HepG2 (cell line): ENCODE data around the gene VPS54. TPM values are rescaled to one million over a fixed set of nuclear protein-coding genes. Genes with fewer than 3 reads are reported as not detected.

ENCODE experiments used
- ATAC-seq: fragments of 200-7000 bp; cut with Tn5 transposase; 3 replicates; pipeline ENCODE4 v1.9.1; 2020; ENCODE audit warnings: mild to moderate bottlenecking, moderate library complexity
- BruUV-seq: library from RNA; stranded (reverse); fragments of 400-500 nt; replicated peaks from 2 replicates; lab custom pipeline; 2021; lab: Mats Ljungman, UMichigan
- CTCF ChIA-PET: fragments of 300-600 bp; formaldehyde crosslinking; extraction: SDS; loops from one replicate; lab custom pipeline; 2021; ENCODE audit warnings: low total read pairs, inconsistent platforms, low intra/inter-chr PET ratio; lab: Yijun Ruan, JAX
- POLR2A ChIA-PET: fragments of 350-600 bp; sonication (Branson Sonifier 250); formaldehyde crosslinking; loops from one replicate; lab custom pipeline; 2020; ENCODE audit warnings: antibody characterized with exemption, inconsistent platforms; lab: Yijun Ruan, JAX
- DNase-seq: peaks from one replicate; pipeline ENCODE4 v3.0.0-alpha.2; 2015; ENCODE audit warnings: low spot score
- FAIRE-seq: peaks from 3 replicates; lab custom pipeline; 2011; peaks lifted over from hg19 to GRCh38; lab: Jason Lieb, UNC
- H2AFZ ChIP-seq: one replicate; pipeline ENCODE4 v1.6.1; 2011; ENCODE audit warnings: low read length, inconsistent platforms
- H3K27ac ChIP-seq: fragments of 300-600 bp; 3 replicates; pipeline ENCODE4 v1.8.0; 2011; ENCODE audit warnings: mixed run types, mild to moderate bottlenecking, mixed read lengths, low read length, inconsistent platforms; ENCODE audit not compliant: insufficient read depth; ENCODE audit errors: extremely low read length
- H3K27me3 ChIP-seq, 2 experiments: fragments of 200-600 bp in 1 of 2; 2 replicates in 1 of 2; 3 replicates in 1 of 2; pipeline versions ENCODE4 v1.6.0 to v1.8.0; 2011; ENCODE audit warnings: low read length in 2 of 2, mild to moderate bottlenecking in 2 of 2, moderate library complexity in 2 of 2, inconsistent platforms in 1 of 2; ENCODE audit not compliant: insufficient read depth in 2 of 2, control insufficient read depth in 1 of 2
- H3K36me3 ChIP-seq, 2 experiments: fragments of 200-600 bp in 1 of 2; replicated peaks in 1 of 2; 2 replicates in 1 of 2; 3 replicates in 1 of 2; pipeline versions ENCODE4 v1.5.1 to v1.8.0; 2011; ENCODE audit warnings: low read length in 2 of 2, inconsistent platforms in 1 of 2; ENCODE audit not compliant: insufficient read depth in 2 of 2, control insufficient read depth in 1 of 2
- H3K4me1 ChIP-seq: 2 replicates; pipeline ENCODE4 v1.5.1; 2012; ENCODE audit warnings: low read length, inconsistent platforms; ENCODE audit not compliant: insufficient read depth
- H3K4me2 ChIP-seq: 2 replicates; pipeline ENCODE4 v1.6.0; 2011; ENCODE audit warnings: low read depth, low read length, inconsistent platforms
- H3K4me3 ChIP-seq, 3 experiments: fragments of 200-600 bp in 1 of 3; sonication (generic), shearing (Covaris generic) in 1 of 3; replicated peaks in 1 of 3; 2 replicates each; pipeline ENCODE4 v1.5.1; 2011 to 2016; ENCODE audit warnings: low read length in 3 of 3, inconsistent platforms in 2 of 3, low read depth in 2 of 3, mild to moderate bottlenecking in 2 of 3, control low read depth in 1 of 3, mixed read lengths in 1 of 3; ENCODE audit not compliant: insufficient read depth in 1 of 3
- H3K79me2 ChIP-seq: one replicate; pipeline ENCODE4 v1.6.1; 2011; ENCODE audit warnings: low read length, inconsistent platforms; ENCODE audit not compliant: insufficient read depth
- H3K9ac ChIP-seq: 2 replicates; pipeline ENCODE4 v1.6.0; 2011; ENCODE audit warnings: mild to moderate bottlenecking, low read depth, low read length, inconsistent platforms; ENCODE audit not compliant: insufficient read depth
- H3K9me3 ChIP-seq: 2 replicates; pipeline ENCODE4 v1.5.1; 2012; ENCODE audit warnings: mild to moderate bottlenecking, low read length
- H4K20me1 ChIP-seq: 2 replicates; pipeline ENCODE4 v1.6.0; 2011; ENCODE audit warnings: inconsistent platforms, mild to moderate bottlenecking, low read length, moderate library complexity; ENCODE audit not compliant: insufficient read depth
- GABPA ChIP-seq, 2 experiments: IDR thresholded peaks; 2 replicates each; pipeline ENCODE4 v1.6.1; 2011 to 2016; ENCODE audit warnings: low read depth in 2 of 2, low read length in 1 of 2, missing biosample characterization in 1 of 2, missing genetic modification characterization in 1 of 2
- HNF4A ChIP-seq: sonication (generic); formaldehyde crosslinking; IDR thresholded peaks from 2 replicates; pipeline ENCODE4 v1.4.0; 2020; ENCODE audit warnings: missing genetic modification reagents
- LCORL ChIP-seq, 2 experiments: fragments of 450-650 bp in 1 of 2; sonication (generic) in 1 of 2; formaldehyde crosslinking in 1 of 2; IDR thresholded peaks; 2 replicates each; pipeline versions ENCODE4 v1.5.0 to v1.6.1; 2017 to 2020; ENCODE audit warnings: antibody characterized with exemption in 1 of 2, missing genetic modification reagents in 1 of 2
- RAD21 ChIP-seq: fragments of 450-650 bp; formaldehyde crosslinking; IDR thresholded peaks from 2 replicates; pipeline ENCODE4 v1.5.0; 2020; ENCODE audit warnings: mild to moderate bottlenecking
- SALL1 ChIP-seq: sonication (generic); formaldehyde crosslinking; IDR thresholded peaks from 2 replicates; pipeline ENCODE4 v1.8.0; 2022; ENCODE audit warnings: mild to moderate bottlenecking, missing genetic modification reagents
- SOX13 ChIP-seq, 3 experiments: fragments of 450-650 bp in 1 of 3; sonication (generic) in 1 of 3; formaldehyde crosslinking in 1 of 3; IDR thresholded peaks in 2 of 3; conservative IDR thresholded peaks in 1 of 3; 2 replicates each; pipeline versions ENCODE4 v1.5.0 to v1.6.1; 2016 to 2020; ENCODE audit warnings: antibody characterized with exemption in 1 of 3, mild to moderate bottlenecking in 1 of 3, missing compliant biosample characterization in 1 of 3, missing genetic modification reagents in 1 of 3, moderate library complexity in 1 of 3
- ZKSCAN5 ChIP-seq: sonication (generic); formaldehyde crosslinking; IDR thresholded peaks from 2 replicates; pipeline ENCODE4 v1.5.1; 2020; ENCODE audit warnings: mild to moderate bottlenecking, missing genetic modification reagents
- ZNF274 ChIP-seq: sonication (generic); formaldehyde crosslinking; IDR thresholded peaks from 2 replicates; pipeline ENCODE4 v1.5.1; 2020; ENCODE audit warnings: mild to moderate bottlenecking, missing genetic modification reagents
- ZNF572 ChIP-seq: sonication (generic); formaldehyde crosslinking; IDR thresholded peaks from 2 replicates; pipeline ENCODE4 v1.5.1; 2020; ENCODE audit warnings: mild to moderate bottlenecking, missing genetic modification reagents
- ZNF891 ChIP-seq: sonication (generic); formaldehyde crosslinking; IDR thresholded peaks from 2 replicates; pipeline ENCODE4 v1.5.0; 2020; ENCODE audit warnings: mild to moderate bottlenecking, missing genetic modification reagents
- ZSCAN9 ChIP-seq: IDR thresholded peaks from 2 replicates; pipeline ENCODE4 v1.6.1; 2016; ENCODE audit warnings: borderline replicate concordance
- WGBS: methylation state at CpG from one replicate; pipeline ENCODE4 v1.1.6; 2017; ENCODE audit warnings: low lambda C conversion rate; 5-methylcytosine and 5-hydroxymethylcytosine counted together
- in situ Hi-C: cut with HindIII; loops from 2 replicates; pipeline ENCODE4 v1.10.0; 2017; ENCODE audit warnings: low pct_unique_long_range_greater_than_20kb; ENCODE audit not compliant: extremely low pct_ligation_motif_present
- intact Hi-C: fragments of 100-400 bp; cut with micrococcal nuclease; formaldehyde crosslinking; loops from one replicate; pipeline ENCODE4 v1.10.0; 2022; ENCODE audit not compliant: unreplicated experiment
- polyA plus RNA-seq, 8 experiments: library from polyadenylated mRNA; depleted of rRNA in 3 of 8; stranded (reverse) in 7 of 8; unstranded in 1 of 8; fragments of >200 nt; fragmentation: Illumina TruSeq in 4 of 8; extraction: Trizol in 4 of 8; gene quantifications; 2 replicates each; pipeline versions ENCODE4 v1.2.1 to v1.2.3, GENCODE V29; 2011 to 2016; ENCODE audit warnings: low read depth in 4 of 8, missing spikeins in 1 of 8, mixed read lengths in 1 of 8; ENCODE audit not compliant: insufficient read depth in 1 of 8
- total RNA-seq, 5 experiments: library from RNA; depleted of rRNA; stranded (reverse); fragments of >200 nt; fragmentation: Illumina TruSeq; extraction: Trizol; gene quantifications; 2 replicates each; pipeline ENCODE4 v1.2.3, GENCODE V29; 2016; ENCODE audit warnings: low read depth in 1 of 5
- TF ChIP-seq, protein P1 (sequence below): sonication (generic); formaldehyde crosslinking; IDR thresholded peaks from 2 replicates; pipeline ENCODE4 v1.5.0; 2020; ENCODE audit warnings: mild to moderate bottlenecking, missing genetic modification reagents, borderline replicate concordance

The VPS54 gene
- total and polyA plus RNA-seq, 2 of the 13 experiments (the other 11 are each of a cell fraction or from before 2014, with no cell fraction given): 64.7 to 77.5 TPM

DNA sequence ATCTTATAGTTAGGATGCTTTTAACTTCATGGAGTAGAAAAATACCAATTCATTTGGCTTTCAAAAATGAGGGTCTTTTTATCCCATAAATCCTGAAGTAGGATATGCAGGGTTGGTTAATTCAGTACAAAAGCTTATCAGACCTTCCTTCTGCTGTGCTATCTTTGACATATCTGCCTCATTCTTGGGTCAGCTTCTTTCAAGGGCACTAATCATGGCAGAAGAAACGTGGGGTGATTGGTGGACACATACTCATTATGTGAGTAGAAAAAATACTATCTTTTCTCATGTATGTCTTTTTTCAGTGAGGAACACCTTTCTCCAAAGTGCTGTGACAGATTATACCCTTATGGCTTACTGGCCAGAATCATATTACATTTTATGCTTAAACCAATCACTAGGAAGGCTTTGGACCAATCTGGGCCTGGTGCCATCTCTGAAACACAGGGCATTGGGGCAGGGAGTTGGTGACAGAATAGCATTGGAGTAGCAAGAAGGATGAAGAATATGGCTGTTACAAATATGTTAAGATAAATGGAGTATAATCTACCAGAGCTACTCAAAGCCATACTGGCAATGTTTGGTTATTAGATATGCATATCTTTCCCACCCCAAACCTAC lies 167.4 kb downstream of the VPS54 start:
- CTCF ChIA-PET: no interaction called here
- BruUV-seq: no TSS peak
- H3K4me1 ChIP-seq: peaks cover 62% of the 10 kb centered on the region
- no peak overlapping the region for H2AFZ ChIP-seq
- no peak overlapping the region for H3K27ac ChIP-seq
- intact Hi-C loops (no loop called here), in situ Hi-C loops (loop anchor here (5.0 kb wide), 1 partner anchor 154 kb away; no protein-coding TSS in a partner anchor)
- TF ChIP-seq SOX13 (IDR thresholded peaks at IDR 0.05) (no peak), SOX13 (CRISPR knock-in tag; conservative IDR thresholded peaks at IDR 0.05 in 1 of 2, IDR thresholded peaks at IDR 0.05 in 1 of 2) (no peak), ZNF891 (CRISPR knock-in tag) (no peak), RAD21 (no peak), GABPA (IDR thresholded peaks at IDR 0.05; ENCODE audit: low read depth, low read length) (no peak), GABPA (CRISPR knock-in tag; IDR thresholded peaks at IDR 0.05; ENCODE audit: low read depth) (no peak), HNF4A (CRISPR knock-in tag) (no peak), ZNF274 (CRISPR knock-in tag) (no peak), SALL1 (CRISPR knock-in tag) (no peak), LCORL (IDR thresholded peaks at IDR 0.05) (no peak), LCORL (CRISPR knock-in tag; IDR thresholded peaks at IDR 0.05) (no peak), ZKSCAN5 (CRISPR knock-in tag) (no peak), ZNF572 (CRISPR knock-in tag) (no peak), ZSCAN9 (no peak)
- TF ChIP-seq, protein P1, sequence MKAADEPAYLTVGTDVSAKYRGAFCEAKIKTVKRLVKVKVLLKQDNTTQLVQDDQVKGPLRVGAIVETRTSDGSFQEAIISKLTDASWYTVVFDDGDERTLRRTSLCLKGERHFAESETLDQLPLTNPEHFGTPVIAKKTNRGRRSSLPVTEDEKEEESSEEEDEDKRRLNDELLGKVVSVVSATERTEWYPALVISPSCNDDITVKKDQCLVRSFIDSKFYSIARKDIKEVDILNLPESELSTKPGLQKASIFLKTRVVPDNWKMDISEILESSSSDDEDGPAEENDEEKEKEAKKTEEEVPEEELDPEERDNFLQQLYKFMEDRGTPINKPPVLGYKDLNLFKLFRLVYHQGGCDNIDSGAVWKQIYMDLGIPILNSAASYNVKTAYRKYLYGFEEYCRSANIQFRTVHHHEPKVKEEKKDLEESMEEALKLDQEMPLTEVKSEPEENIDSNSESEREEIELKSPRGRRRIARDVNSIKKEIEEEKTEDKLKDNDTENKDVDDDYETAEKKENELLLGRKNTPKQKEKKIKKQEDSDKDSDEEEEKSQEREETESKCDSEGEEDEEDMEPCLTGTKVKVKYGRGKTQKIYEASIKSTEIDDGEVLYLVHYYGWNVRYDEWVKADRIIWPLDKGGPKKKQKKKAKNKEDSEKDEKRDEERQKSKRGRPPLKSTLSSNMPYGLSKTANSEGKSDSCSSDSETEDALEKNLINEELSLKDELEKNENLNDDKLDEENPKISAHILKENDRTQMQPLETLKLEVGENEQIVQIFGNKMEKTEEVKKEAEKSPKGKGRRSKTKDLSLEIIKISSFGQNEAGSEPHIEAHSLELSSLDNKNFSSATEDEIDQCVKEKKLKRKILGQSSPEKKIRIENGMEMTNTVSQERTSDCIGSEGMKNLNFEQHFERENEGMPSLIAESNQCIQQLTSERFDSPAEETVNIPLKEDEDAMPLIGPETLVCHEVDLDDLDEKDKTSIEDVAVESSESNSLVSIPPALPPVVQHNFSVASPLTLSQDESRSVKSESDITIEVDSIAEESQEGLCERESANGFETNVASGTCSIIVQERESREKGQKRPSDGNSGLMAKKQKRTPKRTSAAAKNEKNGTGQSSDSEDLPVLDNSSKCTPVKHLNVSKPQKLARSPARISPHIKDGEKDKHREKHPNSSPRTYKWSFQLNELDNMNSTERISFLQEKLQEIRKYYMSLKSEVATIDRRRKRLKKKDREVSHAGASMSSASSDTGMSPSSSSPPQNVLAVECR (CRISPR knock-in tag): no peak
- H3K4me2 ChIP-seq: no peak overlapping the region
- ATAC-seq (no peak), DNase-seq (no peak), FAIRE-seq (no peak)
- no peaks in the 10 kb centered on the region for H3K9me3 ChIP-seq
- H3K4me3 ChIP-seq: no peak overlapping the region
- peaks cover 0 to 14% of the 10 kb centered on the region in 2 experiments; a peak in 3 of 5 replicates for H3K36me3 ChIP-seq
- POLR2A ChIA-PET: interaction anchor here (2.0 to 6.5 kb wide), 2 partner anchors 10 to 153 kb away, joined by 6 to 47 read pairs; partner anchors contain the start of gene UGP2
- H3K79me2 ChIP-seq: peaks cover 96% of the 10 kb centered on the region
- no peaks in the 10 kb centered on the region for H3K27me3 ChIP-seq
- 97% methylated on average over 1 of the region's 1 CpG for WGBS
- H4K20me1 ChIP-seq: peaks cover 65% of the 10 kb centered on the region
- H3K9ac ChIP-seq: no peak overlapping the region
